ENCODE results near the gene KRTAP9-2.

DNA sequence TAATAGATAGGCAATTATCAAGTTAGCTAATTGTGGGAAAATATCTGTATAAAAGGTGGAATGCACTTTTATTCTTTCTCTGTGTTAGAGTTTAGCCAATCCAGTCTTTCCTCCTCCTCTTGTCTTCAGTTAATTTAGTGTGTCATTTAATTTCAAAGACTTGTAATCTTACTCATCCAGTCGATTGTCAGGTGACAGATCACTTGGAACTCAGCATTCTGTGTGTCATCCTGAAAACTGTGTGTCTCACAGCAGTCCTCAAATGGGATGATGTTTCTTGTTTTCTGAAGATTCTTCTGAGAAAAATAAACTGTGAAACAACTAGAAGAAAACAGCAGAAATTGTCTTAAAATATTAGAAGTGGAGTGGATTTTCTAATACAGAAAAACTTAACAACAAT is 41.4 kb upstream of the KRTAP9-2 start:
- TF ChIP-seq CTCF (IDR thresholded peaks at IDR 0.05; ENCODE audit: extremely low read depth in 1 of 2, insufficient read depth in 1 of 2, low read depth in 1 of 2, low read length in 2 of 2) (no peak), EZH2 (IDR thresholded peaks at IDR 0.05; ENCODE audit: borderline replicate concordance, low read depth, low read length, severe bottlenecking) (no peak), POLR2AphosphoS5 (IDR thresholded peaks at IDR 0.05; ENCODE audit: insufficient read depth, low read depth, low read length) (no peak)
